ENCODE data around the gene TTC3. TPM values are rescaled to one million over a fixed set of nuclear protein-coding genes. Genes with fewer than 3 reads are reported as not detected.

TTC3 gene
- total RNA-seq, 2 donors from 2014 or later = 63.6 to 111 TPM

DNA sequence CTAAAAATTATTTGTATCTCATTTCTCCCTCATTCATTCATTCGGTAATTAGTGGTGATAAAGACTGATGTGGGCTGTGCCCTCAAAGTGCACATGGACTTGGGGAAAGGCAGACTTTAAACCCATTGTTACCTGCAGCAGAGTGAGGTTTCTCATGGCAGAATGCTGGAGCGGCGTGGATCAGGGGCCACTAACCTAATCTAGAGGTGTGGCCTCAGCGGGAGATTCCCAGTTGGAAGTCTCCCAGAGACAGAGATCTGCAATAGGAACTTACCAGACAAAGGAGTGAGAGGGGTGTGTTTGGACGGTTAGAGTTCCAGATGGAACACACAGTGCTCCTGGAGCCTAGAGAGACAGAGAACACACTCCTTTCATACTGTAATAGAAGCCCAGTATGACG is 120.6 kb downstream of the TTC3 start:
- Histone ChIP-seq H3K27ac (no peak overlapping the region), H3K27me3 (no peaks in the 10 kb centered on the region), H3K36me3 (peaks cover 33% of the 10 kb centered on the region), H3K9me3 (no peaks in the 10 kb centered on the region), H3K4me3 (no peak overlapping the region), H3K4me1 (no peaks in the 10 kb centered on the region)
- TF ChIP-seq CTCF (IDR thresholded peaks at IDR 0.05) = no peak
- DNase-seq (ENCODE audit: low spot score) = no peak

GRCh38 chr21:37195059-37195458 is 122.0 kb downstream of the TTC3 start:
- peaks cover 33% of the 10 kb centered on the region for H3K36me3 ChIP-seq

GRCh38 chr21:37195610-37196009 is 122.6 kb downstream of the TTC3 start:
- TF ChIP-seq CTCF (IDR thresholded peaks at IDR 0.05) = no peak
- no peaks in the 10 kb centered on the region for H3K4me1 ChIP-seq
- H3K4me3 ChIP-seq = no peak overlapping the region
- DNase-seq (ENCODE audit: low spot score) = no peak
- no peak overlapping the region for H3K27ac ChIP-seq
- H3K9me3 ChIP-seq = no peaks in the 10 kb centered on the region
- no peaks in the 10 kb centered on the region for H3K27me3 ChIP-seq
- peaks cover 34% of the 10 kb centered on the region for H3K36me3 ChIP-seq

More at GRCh38 chr21:37195059-37195458, 122.0 kb downstream of the TTC3 start:
- Histone ChIP-seq H3K4me3 (no peak overlapping the region), H3K4me1 (no peaks in the 10 kb centered on the region), H3K9me3 (no peaks in the 10 kb centered on the region), H3K27ac (no peak overlapping the region), H3K27me3 (no peaks in the 10 kb centered on the region)
- no peak for TF ChIP-seq CTCF (IDR thresholded peaks at IDR 0.05)
- no peak for DNase-seq (ENCODE audit: low spot score)

- H3K36me3 ChIP-seq = peaks cover 39% of the 10 kb centered on the region
- H3K27ac ChIP-seq = no peak overlapping the region
- H3K9me3 ChIP-seq = no peaks in the 10 kb centered on the region
- H3K4me3 ChIP-seq = no peak overlapping the region
- no peaks in the 10 kb centered on the region for H3K27me3 ChIP-seq
- DNase-seq (ENCODE audit: low spot score) = no peak
- no peak for TF ChIP-seq CTCF (IDR thresholded peaks at IDR 0.05)
- no peaks in the 10 kb centered on the region for H3K4me1 ChIP-seq
Observed at GRCh38 chr21:37196847-37197246, 123.8 kb downstream of the TTC3 start.

GRCh38 chr21:37197746-37198145 is 124.7 kb downstream of the TTC3 start:
- no peaks in the 10 kb centered on the region for H3K27me3 ChIP-seq
- H3K4me1 ChIP-seq = no peaks in the 10 kb centered on the region
- TF ChIP-seq CTCF (IDR thresholded peaks at IDR 0.05) = no peak
- no peak overlapping the region for H3K27ac ChIP-seq
- no peak overlapping the region for H3K4me3 ChIP-seq
- H3K36me3 ChIP-seq = peaks cover 38% of the 10 kb centered on the region
- H3K9me3 ChIP-seq = no peaks in the 10 kb centered on the region
- DNase-seq (ENCODE audit: low spot score) = no peak
